Right ventricle myocardium inferior (tissue), 1 donor: ENCODE measurements around the gene DENND5B. TPM values are rescaled to one million over a fixed set of nuclear protein-coding genes. Genes with fewer than 3 reads are reported as not detected.
"Not testable (repeated sequence)": the region's sequence is repeated elsewhere in the genome, so short reads cannot be mapped to it uniquely, and the experiment has no call there.

Experiments used
- ATAC-seq: fragments of 200-7000 bp; cut with Tn5 transposase; one replicate; pipeline ENCODE4 v1.9.1; 2020; ENCODE audit warnings: mild to moderate bottlenecking, moderate library complexity
- DNase-seq: peaks from one replicate; pipeline ENCODE4 v3.0.0; 2021; ENCODE audit errors: missing footprints
- intact Hi-C: fragments of 100-400 bp; cut with DNase I; formaldehyde crosslinking; loops from one replicate; pipeline ENCODE4 v1.11.0; 2022
- total RNA-seq: library from RNA; stranded (reverse); fragmentation: NEBNext Ultra II Directional; extraction: Animal tissue kit (Norgen Biotek cat#: 25700); gene quantifications from one replicate; pipeline ENCODE4 v1.2.1, GENCODE V29; 2021
- donor health status: DM: no; HTN: yes; CAD: no; lungs with severe emphysema.

Gene DENND5B
- total RNA-seq, 1 donor from 2014 or later = 37.1 TPM

DNA sequence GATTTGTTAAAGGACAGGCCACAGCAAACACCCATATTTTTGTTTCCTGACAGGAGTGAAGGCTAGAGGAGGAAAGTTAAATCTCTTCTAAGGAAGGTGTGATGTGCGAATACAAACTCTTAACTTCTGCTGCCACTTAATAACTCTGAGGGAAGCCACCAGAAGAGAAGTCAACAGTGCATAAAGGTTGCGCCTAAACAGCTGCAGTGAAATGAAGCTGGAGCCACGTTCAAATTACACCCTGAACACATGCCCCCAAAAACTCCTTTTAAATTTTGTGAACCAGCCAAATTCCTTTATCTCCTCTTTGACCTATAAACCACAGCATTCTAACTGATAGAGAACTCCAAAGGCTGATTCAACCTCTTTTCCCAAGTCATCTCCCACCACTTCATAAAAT is 22.4 kb downstream of the DENND5B start:
- intact Hi-C loops = no loop called here

DNA sequence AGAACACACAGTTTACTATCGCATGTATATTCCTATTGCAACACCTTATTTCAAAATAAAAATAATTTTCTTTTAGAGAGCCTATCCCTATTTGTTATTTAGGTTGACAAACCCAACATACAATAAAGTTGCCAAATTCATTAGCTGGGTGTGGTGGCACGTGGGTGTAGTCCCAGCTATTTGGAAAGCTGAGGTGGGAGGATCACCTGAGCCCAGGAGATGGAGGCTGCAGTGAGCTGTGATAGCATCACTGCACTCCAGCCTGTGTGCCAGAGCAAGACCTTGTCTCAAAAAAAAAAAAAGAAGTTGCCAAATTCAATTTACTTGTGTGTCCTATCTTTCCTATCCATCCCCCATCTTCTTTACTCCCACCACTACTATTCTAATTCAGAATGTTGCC is 23.9 kb downstream of the DENND5B start:
- ATAC-seq (no peak), DNase-seq (no peak)
- intact Hi-C loops = no loop called here

More for the DNA sequence above, 22.4 kb downstream of the DENND5B start:
- ATAC-seq = no peak
- DNase-seq = no peak

DNA sequence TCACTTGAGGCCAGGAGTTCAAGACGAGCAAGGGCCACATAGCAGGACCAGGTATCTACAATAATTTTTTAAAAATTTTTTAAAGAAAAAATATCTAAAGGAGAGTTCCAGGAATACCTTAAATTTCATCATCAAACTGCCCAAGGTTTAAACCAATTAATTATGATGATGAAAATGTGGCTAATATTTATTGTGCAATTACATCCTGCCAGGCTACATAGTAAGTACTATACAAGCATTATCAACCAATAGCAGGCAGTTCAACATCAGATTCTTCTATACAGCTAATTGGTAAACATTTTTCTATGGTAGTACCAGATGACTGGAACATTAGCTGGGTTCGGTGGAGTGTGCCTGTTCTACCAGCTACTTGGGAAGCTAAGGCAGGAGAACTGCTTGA is 24.4 kb downstream of the DENND5B start:
- intact Hi-C loops = no loop called here
- ATAC-seq (no peak), DNase-seq (no peak)

DNA sequence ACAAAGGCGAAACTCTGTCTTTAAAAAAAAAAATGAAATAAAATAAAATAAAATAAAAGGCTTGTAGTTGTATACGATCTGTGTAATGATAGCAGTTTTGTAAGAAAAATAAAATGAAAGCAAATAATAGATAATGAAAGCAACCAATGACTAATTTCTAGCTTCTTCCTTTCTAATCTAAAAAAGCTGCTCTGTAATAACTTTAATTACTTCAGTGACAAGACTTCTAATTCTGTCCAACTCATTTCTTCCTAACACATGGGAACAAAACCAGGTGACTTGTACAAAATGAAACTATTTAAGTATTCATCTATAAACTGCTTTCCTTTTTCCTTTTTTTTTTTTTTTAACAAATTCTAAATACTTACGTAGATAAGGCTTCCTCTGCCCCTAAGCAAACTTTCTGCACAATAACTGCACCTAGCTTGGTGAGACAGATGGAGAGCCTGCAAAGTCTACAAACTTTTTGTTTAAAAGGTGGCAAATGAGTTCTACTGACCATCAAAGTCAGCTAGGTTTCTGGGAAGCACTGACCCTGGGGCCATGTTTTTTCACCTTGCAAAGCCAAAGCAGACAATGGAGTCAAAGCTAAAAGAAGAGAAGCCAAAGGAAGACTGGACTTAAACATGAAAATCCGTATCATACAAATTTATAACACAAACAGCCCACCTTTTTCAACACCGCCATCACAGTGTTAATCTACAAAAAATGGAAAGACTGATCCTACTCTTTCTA is 28.2 kb downstream of the DENND5B start:
- ATAC-seq (no peak), DNase-seq (no peak)
- intact Hi-C loops = no loop called here

DNA sequence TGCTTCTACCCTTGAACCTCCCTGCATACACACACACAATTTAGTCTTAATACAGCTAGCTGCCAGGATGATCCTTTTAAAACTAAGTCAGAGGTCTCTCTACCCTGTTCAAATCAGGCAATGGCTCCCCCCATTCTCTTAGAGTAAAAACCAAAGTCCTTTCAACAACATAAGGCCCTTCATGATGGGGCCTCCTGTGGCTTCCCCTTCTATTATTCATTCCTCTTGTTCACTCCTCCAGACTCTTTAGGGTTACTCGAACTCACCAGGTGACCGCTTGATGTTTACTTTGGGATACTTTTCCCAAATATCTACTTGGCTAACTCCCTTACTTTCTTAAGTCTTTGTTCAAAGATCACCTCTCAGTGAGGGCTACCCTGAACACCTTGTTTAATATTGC is 30.4 kb downstream of the DENND5B start:
- no peak for DNase-seq
- no peak for ATAC-seq
- intact Hi-C loops = no loop called here

DNA sequence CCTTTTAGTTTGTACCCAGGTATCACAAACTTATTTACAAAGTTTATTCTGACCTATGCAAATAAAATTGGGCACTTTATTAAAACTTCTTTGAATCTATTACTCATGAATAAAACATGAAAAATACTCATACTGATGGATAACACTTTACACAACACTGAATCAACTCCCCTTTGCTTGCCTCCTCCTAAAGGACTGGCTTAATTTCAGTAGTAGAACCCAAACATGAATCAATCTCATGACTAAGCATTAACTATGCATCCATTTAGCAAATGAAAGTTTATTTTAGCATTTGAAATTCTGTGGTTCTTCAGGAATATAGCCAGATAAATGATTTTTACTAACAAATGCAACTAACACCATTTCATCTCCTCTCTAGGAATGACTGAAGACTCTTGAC is 32.4 kb downstream of the DENND5B start:
- ATAC-seq = no peak

DNA sequence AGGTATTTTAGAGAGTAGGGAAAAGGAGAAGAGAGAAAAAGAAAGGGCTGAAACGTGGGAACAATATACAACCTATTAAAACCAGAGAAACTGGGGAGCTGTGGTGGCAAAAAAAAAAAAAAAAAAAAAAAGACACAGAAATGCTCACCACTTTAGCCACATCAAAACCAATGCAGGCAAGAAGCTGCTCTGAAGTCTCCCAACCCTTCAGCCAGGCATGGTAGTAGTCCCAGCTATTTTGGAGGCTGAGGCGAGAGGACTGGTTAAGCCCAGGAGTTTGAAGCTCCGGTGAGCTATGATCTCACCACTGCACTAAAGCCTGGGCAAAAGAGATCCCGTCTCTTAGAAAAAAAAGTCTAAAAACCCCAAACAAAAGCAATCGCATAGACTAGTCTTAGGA is 33.2 kb downstream of the DENND5B start:
- ATAC-seq = no peak
- intact Hi-C loops = no loop called here
- no peak for DNase-seq

More for the DNA sequence above, 32.4 kb downstream of the DENND5B start:
- intact Hi-C loops = no loop called here
- no peak for DNase-seq

DNA sequence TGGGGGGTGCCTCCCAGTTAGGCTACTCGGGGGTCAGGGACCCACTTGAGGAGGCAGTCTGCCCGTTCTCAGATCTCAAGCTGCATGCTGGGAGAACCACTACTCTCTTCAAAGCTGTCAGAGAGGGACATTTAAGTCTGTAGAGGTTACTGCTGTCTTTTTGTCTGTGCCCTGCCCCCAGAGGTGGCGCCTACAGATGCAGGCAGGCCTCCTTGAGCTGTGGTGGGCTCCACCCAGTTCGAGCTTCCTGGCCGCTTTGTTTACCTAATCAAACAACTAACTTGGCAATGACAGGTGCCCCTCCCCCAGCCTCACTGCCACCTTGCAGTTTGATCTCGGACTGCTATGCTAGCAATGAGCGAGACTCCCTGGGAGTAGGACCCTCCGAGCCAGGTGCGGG is 35.5 kb downstream of the DENND5B start:
- ATAC-seq, intact Hi-C loops, DNase-seq: not testable (repeated sequence)

DNA sequence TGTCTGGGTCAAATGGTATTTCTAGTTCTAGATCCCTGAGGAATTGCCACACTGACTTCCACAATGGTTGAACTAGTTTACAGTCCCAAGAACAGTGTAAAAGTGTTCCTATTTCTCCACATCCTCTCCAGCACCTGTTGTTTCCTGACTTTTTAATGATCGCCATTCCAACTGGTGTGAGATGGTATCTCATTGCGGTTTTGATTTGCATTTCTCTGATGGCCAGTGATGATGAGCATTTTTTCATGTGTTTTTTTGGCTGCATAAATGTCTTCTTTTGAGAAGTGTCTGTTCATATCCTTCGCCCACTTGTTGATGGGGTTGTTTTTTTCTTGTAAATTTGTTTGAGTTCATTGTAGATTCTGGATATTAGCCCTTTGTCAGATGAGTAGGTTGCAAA is 40.3 kb downstream of the DENND5B start:
- intact Hi-C loops, ATAC-seq, DNase-seq: not testable (repeated sequence)

DNA sequence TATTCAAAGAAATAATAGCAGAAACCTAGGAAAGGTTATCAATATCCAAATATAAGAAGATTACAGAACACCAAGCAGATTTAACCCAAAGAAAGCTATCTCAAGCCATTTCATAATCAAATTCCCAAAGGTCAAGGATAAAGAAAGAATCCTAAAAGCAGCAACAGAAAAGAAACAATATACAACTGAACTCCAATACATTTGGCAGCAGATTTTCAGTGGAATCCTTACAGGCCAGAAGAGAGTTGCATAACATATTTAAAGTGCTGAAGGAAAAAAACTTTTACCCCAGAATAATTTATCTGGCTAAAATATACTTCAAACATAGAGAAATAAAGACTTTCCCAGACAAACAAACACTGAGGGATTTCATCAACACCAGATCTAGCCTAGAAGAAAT is 54.3 kb downstream of the DENND5B start:
- ATAC-seq (no peak), DNase-seq (no peak)
- intact Hi-C loops = loop anchor here (10.0 kb wide), 1 partner anchor 48 kb away; no protein-coding TSS in a partner anchor

DNA sequence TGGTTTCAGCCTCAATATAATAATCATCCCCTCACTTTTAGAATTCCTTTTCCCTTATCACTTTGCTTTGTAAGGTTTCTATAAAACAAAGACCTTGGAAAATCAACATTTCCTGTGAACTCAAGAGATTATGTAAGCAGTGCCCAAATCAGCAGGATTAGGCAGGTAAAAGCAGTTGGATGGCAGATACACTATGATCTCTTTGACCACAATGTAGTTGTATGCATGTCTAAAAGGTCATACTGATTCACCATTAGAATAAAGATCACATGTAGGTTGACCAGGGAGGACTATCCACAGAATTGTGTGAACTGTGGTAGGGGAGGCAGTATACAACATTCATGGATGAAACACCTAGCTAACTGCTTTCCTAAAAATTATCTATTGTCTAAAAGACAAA is 57.5 kb downstream of the DENND5B start:
- DNase-seq = no peak
- no peak for ATAC-seq
- intact Hi-C loops = loop anchor here (10.0 kb wide), 1 partner anchor 51 kb away; no protein-coding TSS in a partner anchor

DNA sequence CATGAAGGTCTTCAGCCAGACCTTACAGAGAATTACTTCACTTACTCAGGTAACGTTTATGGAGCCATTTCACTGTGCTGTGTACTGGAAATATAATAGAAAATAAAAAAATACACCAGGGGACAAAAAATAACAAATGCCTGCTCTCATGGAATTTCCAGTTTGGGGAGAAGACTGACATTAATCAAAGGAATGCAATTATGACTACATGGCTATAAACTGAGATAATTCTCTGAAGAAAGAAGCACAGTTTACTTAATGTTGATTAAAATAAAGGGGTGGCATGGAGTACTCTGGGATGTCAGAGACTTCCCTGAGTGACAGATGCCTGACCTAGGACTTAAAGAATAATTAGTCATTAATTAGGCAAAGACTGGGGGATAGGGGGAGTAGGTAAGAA is 59.0 kb downstream of the DENND5B start:
- no peak for DNase-seq
- intact Hi-C loops = loop anchor here (10.0 kb wide), 1 partner anchor 53 kb away; no protein-coding TSS in a partner anchor
- ATAC-seq = no peak

DNA sequence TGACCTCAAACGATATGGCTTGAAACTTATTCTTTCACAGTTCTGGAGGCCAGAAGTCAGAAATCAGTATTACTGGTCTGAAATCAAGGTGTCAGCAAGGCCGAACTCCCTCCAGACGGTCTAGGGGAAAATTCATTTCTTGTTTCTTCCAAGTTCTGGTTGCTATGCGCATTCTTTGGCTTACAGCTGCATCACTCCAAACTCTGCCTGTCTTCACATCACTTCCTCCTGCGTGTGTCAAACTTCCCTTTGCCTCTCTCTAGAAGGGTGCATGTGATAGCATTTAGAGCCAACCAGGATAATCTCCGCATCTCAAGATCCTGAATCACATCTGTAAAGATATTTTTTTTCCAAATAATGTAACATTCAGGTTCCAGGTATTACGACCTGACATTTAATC is 62.8 kb downstream of the DENND5B start:
- DNase-seq = no peak
- no peak for ATAC-seq
- intact Hi-C loops = no loop called here

DNA sequence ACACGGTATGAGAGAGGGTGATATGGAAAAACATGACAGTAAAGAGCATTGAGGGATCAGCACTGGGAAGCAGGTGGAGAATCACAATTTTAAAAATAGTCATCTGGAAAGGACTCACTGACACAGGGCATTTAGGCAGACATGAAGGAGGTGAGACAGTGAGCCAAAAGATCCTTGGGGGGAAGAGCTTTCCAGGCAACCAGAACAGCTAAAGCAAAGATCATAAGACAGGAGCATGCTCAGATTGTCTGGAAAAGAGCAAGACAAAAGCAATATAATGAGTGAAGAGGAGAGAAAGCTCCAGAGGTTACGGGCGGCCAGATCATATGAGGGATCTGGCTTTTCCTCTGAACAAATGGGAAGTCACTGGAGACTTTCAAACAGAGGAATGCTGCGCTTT is 63.9 kb downstream of the DENND5B start:
- peak; percentile 54 for ATAC-seq

DNA sequence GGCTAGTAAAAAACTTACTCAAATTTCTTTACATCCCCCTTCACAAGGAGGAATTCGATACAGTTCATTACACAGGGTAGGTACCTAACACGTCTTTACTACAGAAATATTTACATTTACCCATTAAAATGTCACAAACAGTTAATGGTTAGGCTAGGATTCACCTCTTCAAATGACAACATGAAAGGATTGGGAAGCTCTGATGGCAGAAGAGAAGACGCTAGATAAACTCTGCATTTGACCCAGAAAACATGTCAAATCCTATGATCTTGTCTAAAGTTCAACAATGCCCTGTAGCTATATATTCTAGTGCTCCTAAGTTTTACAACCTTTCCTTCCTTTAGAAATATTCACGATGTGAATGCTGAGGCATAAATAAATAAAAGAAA is 64.8 kb downstream of the DENND5B start:
- intact Hi-C loops = no loop called here
- ATAC-seq (no peak), DNase-seq (no peak)

More for the DNA sequence above, 63.9 kb downstream of the DENND5B start:
- intact Hi-C loops = no loop called here
- DNase-seq = no peak

DNA sequence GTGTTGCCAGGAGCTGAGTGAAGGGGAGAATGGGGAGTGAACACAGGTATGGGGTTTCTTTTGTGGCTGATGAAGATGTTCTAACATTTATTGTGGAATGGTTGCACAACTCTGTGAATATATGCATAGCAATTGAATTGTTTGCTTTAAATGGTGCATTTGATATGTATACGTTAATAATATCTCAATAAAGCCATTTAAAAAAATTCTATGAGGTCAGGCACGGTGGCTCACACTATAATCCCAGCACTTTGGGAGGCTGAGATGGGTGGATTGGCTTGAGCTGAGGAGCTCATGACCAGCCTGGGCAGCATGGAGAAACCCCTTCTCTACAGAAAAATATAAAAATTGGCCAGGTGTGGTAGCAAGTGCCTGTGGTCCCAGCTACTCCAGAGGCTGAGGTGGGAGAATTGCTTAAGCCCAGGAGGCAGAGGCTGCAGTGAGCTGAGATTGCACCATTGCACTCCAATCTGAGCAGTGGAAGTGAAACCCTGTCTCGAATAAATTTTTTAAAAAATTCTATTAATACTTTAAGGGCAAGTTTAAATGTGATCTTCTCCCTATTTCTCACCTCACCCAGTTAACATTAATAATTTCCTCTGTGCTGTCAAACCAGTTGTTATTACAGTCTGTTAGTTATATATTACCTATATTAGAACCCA is 65.3 kb downstream of the DENND5B start:
- no peak for ATAC-seq
- intact Hi-C loops = no loop called here
- no peak for DNase-seq

DNA sequence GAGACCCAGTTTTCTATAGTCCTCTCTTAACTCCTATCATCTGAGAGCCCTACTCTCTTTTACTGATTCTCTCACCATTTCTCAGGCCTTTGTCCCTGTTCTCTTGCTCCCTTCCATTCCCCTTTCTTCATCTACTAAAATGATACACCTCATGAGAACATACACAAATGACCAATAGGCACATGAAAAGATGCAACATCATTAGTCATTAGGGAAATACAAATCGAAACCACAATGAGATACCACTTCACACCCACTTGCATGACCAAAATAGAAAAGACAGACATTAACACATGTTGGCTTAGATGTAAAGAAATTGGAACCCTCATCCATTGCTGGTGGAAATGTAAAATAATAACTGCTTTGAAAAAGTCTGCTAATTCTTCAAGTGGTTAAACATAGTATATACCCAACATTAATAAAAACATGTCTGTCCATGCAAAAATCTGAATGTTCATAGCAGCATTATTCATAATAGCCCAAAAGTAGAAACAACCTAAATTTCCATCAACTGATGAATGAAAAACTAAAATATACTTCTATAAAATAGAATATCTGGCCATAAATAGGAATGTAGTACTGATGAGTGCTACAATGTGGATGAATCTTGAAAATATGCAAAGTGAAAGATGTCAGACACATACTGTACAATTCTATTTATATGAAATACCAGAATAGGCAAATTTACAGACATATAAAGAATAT is 66.0 kb downstream of the DENND5B start:
- DNase-seq (no peak), ATAC-seq (no peak)
- intact Hi-C loops = no loop called here

DNA sequence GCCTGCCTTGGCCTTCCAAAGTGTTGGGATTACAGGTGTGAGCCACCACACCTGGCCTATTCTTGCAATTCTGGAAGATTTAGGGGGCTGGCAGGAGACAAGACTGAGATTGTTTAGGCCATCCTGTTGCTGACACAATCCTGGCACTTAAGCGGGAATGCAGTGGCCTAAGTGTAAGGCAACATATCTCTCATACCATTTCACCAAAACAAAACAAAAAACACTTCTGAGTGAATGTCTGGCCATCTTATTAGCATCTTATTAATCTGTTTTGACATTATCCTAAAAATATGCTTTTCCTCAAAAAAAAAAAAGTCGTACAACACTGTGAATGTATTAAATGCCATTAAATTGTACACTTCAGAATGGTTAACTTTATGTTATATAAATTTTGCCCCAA is 67.6 kb downstream of the DENND5B start:
- ATAC-seq (no peak), DNase-seq (no peak)
- intact Hi-C loops = no loop called here

DNA sequence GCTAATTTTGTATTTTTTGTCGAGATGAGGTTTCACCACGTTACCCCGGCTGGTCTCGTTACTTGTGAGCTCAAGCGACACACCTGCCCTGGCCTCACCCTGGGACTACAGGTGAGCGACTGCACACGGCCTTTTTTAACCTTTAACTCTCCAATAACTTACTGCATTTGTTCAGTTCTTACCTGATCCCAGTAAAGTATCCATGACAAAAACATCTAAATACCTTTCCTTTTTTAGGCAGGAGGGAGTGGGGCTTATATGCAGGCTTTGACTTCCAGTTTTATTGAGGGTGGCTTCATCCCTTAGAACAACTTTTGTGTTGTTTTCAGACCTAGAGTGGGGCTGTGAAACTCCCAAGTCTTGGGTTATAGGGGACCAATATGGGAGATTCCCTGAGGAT is 68.3 kb downstream of the DENND5B start:
- ATAC-seq (no peak), DNase-seq (no peak)
- intact Hi-C loops = no loop called here

DNA sequence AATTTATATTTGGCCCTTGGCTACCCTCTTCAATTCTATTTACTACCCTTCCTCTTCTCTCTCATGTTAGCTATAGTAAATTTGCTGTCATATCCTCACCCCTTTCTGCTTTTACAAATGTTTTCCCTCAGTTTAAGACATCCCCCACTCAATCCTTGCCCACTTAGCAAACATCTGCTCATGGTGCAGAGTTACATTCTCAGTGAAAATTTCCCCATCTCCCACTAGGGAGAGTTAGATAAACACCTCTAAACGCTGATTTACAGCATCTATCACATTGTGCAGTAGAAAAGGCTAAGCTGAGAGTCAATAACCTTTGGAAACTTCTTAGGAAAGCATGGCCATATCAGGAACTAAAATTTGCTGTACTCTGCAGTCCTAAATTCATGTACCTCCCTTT is 69.0 kb downstream of the DENND5B start:
- ATAC-seq = no peak
- DNase-seq = no peak
- intact Hi-C loops = no loop called here
